B cell (primary cell): ENCODE measurements around the gene GNRHR.

Experiments used
- EZH2 ChIP-seq: IDR thresholded peaks from 2 replicates; pipeline ENCODE4 v1.6.1; 2012; ENCODE audit warnings: borderline replicate concordance, low read depth, mild to moderate bottlenecking, moderate library complexity, low read length; ENCODE audit not compliant: insufficient read depth, poor library complexity, severe bottlenecking
- TF ChIP-seq, protein P1 (sequence below): fragments of 200-600 bp; IDR thresholded peaks from one replicate; pipeline ENCODE4 v1.8.0; 2022; ENCODE audit warnings: antibody characterized with exemption, mild to moderate bottlenecking

DNA sequence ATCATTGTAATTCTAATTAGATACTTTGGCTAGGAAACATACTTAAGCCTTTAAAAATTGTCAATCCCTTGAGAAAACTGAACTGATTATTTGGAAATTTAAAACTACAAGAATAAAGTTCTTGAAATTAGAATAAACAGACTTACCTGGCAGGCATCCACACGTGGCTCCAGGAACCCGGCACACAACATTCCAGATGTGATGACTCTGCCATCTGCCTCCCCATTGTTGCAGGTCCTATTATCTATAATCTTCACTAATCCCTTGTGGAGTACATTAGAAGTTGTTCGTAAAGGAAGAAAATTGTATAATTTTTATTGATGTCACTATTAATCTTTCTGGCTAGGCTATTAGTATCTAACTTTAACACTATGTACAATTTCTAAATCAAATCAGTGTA lies 16.2 kb upstream of the GNRHR start:
- TF ChIP-seq, protein P1, sequence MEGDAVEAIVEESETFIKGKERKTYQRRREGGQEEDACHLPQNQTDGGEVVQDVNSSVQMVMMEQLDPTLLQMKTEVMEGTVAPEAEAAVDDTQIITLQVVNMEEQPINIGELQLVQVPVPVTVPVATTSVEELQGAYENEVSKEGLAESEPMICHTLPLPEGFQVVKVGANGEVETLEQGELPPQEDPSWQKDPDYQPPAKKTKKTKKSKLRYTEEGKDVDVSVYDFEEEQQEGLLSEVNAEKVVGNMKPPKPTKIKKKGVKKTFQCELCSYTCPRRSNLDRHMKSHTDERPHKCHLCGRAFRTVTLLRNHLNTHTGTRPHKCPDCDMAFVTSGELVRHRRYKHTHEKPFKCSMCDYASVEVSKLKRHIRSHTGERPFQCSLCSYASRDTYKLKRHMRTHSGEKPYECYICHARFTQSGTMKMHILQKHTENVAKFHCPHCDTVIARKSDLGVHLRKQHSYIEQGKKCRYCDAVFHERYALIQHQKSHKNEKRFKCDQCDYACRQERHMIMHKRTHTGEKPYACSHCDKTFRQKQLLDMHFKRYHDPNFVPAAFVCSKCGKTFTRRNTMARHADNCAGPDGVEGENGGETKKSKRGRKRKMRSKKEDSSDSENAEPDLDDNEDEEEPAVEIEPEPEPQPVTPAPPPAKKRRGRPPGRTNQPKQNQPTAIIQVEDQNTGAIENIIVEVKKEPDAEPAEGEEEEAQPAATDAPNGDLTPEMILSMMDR: no peak
- no peak for TF ChIP-seq EZH2
